Activated naive CD4-positive, alpha-beta T cell treated with anti-CD3 and anti-CD28 coated beads for 36 hours (primary cell): ENCODE results near the gene AADACL4. TPM values are rescaled to one million over a fixed set of nuclear protein-coding genes. Genes with fewer than 3 reads are reported as not detected.
"Not testable (repeated sequence)": the region's sequence is repeated elsewhere in the genome, so short reads cannot be mapped to it uniquely, and the experiment has no call there.

Source experiments
- CTCF ChIA-PET: fragments of 350-600 bp; sonication (Branson Sonifier 250); formaldehyde crosslinking; loops from one replicate; lab custom pipeline; 2021; ENCODE audit warnings: antibody characterized with exemption; lab: Charles Lee
- DNase-seq: peaks from one replicate; pipeline ENCODE4 v3.0.0-alpha.2; 2020
- H3K27ac Mint-ChIP-seq: one replicate; pipeline ENCODE4 v1.8.0; 2021; ENCODE audit warnings: mild to moderate bottlenecking, mixed read lengths
- H3K27me3 Mint-ChIP-seq: one replicate; pipeline ENCODE4 v1.8.0; 2021; ENCODE audit warnings: low read depth, mixed read lengths
- H3K36me3 Mint-ChIP-seq: one replicate; pipeline ENCODE4 v1.8.0; 2021; ENCODE audit warnings: low read depth, mixed read lengths
- H3K4me1 Mint-ChIP-seq: one replicate; pipeline ENCODE4 v1.8.0; 2021; ENCODE audit warnings: low read depth, mixed read lengths
- H3K4me3 Mint-ChIP-seq: one replicate; pipeline ENCODE4 v1.8.0; 2021; ENCODE audit warnings: mild to moderate bottlenecking, moderate library complexity, mixed read lengths
- H3K9me3 Mint-ChIP-seq: one replicate; pipeline ENCODE4 v1.8.0; 2021; ENCODE audit warnings: mixed read lengths
- intact Hi-C: fragments of 100-400 bp; cut with micrococcal nuclease; formaldehyde crosslinking; loops from one replicate; pipeline ENCODE4 v1.15.1; 2023
- total RNA-seq, 2 experiments: library from RNA; stranded (reverse); gene quantifications; one replicate each; pipeline ENCODE4 v1.2.3, GENCODE V29; 2021

Gene AADACL4
- total RNA-seq, 2 experiments from 2014 or later = not detected

DNA sequence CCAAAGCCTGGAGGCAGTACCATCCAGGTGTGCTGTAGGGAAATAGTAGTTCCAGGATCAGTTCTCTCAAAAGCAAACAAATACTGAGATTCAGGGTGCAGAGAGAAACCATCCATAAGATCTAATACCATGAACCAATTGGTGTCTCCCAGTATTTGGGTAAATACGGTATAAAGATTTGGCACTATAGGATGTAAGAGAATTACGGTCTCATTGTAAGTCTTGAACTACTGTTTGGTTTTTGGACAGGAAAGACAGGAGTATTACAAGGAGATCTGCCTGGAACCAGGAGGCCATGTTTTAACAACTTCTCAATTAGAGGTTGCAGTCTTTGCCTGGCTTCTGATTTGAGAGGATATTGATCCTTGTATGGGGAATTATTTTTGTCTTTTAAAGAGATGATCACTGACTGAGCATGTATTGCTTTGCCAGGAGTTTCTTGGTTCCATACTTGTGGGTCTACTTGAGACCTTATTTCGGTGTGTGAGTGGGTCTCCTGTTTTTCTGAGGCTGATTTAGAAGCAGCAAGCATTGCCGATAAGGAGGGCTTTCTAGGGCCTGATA lies 10.2 kb downstream of the AADACL4 start:
- H3K27me3 Mint-ChIP-seq = peaks cover 9% of the 10 kb centered on the region
- CTCF ChIA-PET = interaction anchor here (0.6 kb wide), 1 partner anchor 382 kb away, joined by 4 read pairs; no protein-coding TSS in a partner anchor
- peaks cover 4% of the 10 kb centered on the region for H3K4me1 Mint-ChIP-seq
- no peak for DNase-seq
- H3K9me3 Mint-ChIP-seq = no peaks in the 10 kb centered on the region
- no peaks in the 10 kb centered on the region for H3K36me3 Mint-ChIP-seq
- no peak overlapping the region for H3K27ac Mint-ChIP-seq
- intact Hi-C loops = loop anchor here (10.0 kb wide), 1 partner anchor 529 kb away; no protein-coding TSS in a partner anchor
- no peak overlapping the region for H3K4me3 Mint-ChIP-seq

- no peaks in the 10 kb centered on the region for H3K36me3 Mint-ChIP-seq
- peaks cover 9% of the 10 kb centered on the region for H3K27me3 Mint-ChIP-seq
- CTCF ChIA-PET = no interaction called here
- H3K4me3 Mint-ChIP-seq = no peak overlapping the region
- no peak overlapping the region for H3K27ac Mint-ChIP-seq
- DNase-seq = no peak
- H3K9me3 Mint-ChIP-seq = no peaks in the 10 kb centered on the region
- peaks cover 4% of the 10 kb centered on the region for H3K4me1 Mint-ChIP-seq
- intact Hi-C loops = loop anchor here (10.0 kb wide), 1 partner anchor 530 kb away; no protein-coding TSS in a partner anchor
Measured at GRCh38 chr1:12654657-12655056, 10.8 kb downstream of the AADACL4 start.

DNA sequence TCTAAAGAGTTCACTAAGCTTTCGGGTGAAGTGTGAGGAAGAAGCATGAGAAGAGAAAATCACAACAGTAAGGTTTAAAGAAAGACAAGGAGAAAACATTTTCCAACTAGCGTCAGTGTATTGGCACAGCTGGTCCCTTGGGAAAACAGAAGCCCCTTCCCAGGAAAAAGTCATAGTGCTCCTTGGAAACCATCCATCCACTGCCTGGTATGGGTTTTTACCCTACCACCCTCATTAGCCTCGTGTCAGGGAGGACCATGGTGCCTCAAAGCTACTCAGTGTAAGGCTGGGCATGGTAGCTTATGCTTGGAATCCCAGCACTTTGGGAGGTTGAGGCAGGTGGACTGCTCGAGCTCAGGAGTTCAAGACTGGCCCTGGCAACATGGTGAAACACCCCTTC lies 12.7 kb downstream of the AADACL4 start:
- no peaks in the 10 kb centered on the region for H3K36me3 Mint-ChIP-seq
- no peak overlapping the region for H3K27ac Mint-ChIP-seq
- no peaks in the 10 kb centered on the region for H3K9me3 Mint-ChIP-seq
- intact Hi-C loops = loop anchor here (10.0 kb wide), 1 partner anchor 532 kb away; no protein-coding TSS in a partner anchor
- H3K4me3 Mint-ChIP-seq = no peak overlapping the region
- no peak for DNase-seq
- peaks cover 4% of the 10 kb centered on the region for H3K4me1 Mint-ChIP-seq
- CTCF ChIA-PET = interaction anchor here (1.1 kb wide), 1 partner anchor 26 kb away, joined by 3 read pairs; no protein-coding TSS in a partner anchor
- H3K27me3 Mint-ChIP-seq = peaks cover 7% of the 10 kb centered on the region

GRCh38 chr1:12657060-12657884 lies 13.4 kb downstream of the AADACL4 start:
- Mint-ChIP-seq H3K4me3 (no peak overlapping the region), H3K27ac (no peak overlapping the region), H3K27me3 (peaks cover 3% of the 10 kb centered on the region), H3K4me1 (peaks cover 4% of the 10 kb centered on the region), H3K36me3 (no peaks in the 10 kb centered on the region), H3K9me3 (no peaks in the 10 kb centered on the region)
- no peak for DNase-seq
- CTCF ChIA-PET = interaction anchor here (1.1 to 2.3 kb wide), 5 partner anchors 26 to 423 kb away, joined by 3 to 24 read pairs (median 4); no protein-coding TSS in a partner anchor
- intact Hi-C loops = loop anchor here (10.0 kb wide), 1 partner anchor 532 kb away; no protein-coding TSS in a partner anchor

DNA sequence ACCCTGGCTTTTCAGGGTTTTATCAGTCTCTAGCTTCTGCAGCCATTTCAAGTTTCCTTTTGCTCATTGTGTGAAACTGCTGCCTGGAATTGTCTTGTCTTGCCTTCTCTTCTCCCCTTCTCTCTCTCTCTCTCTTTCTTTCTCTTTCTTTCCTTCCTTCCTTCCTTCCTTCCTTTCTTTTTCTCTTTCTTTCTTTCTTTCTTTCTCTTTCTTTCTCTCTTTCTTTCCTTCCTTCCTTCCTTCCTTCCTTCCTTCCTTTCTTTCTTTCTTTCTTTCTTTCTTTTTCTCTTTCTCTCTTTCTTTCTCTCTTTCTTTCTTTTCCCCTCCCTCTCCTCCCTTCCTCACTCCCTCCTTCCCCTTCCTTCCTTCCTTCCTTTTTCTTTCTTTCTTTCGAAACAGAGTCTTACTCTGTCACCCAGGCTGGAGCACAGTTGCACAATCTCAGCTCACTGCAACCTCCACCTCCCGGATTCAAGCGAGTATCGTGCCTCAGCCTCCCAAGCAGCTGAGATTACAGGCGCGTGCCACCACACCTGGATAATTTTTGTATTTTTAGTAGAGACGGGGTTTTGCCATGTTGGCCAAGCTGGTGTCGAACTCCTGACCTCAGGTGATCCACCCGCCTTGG lies 14.1 kb downstream of the AADACL4 start:
- H3K9me3 Mint-ChIP-seq, H3K27me3 Mint-ChIP-seq, DNase-seq, H3K4me3 Mint-ChIP-seq, H3K36me3 Mint-ChIP-seq, H3K4me1 Mint-ChIP-seq, H3K27ac Mint-ChIP-seq: not testable (repeated sequence)
- intact Hi-C loops = loop anchor here (1.0 to 10.0 kb wide), 3 partner anchors 39 to 533 kb away; partner anchors contain the start of gene DHRS3
- CTCF ChIA-PET = interaction anchor here (0.8 to 3.3 kb wide), 23 partner anchors 8 to 423 kb away, joined by 3 to 29 read pairs (median 6); no protein-coding TSS in a partner anchor

- DNase-seq = peak; percentile 83
- Mint-ChIP-seq H3K27ac (no peak overlapping the region), H3K9me3 (no peaks in the 10 kb centered on the region), H3K4me1 (peaks cover 4% of the 10 kb centered on the region), H3K4me3 (peak overlapping the region; percentile 28), H3K27me3 (peaks cover 2% of the 10 kb centered on the region), H3K36me3 (no peaks in the 10 kb centered on the region)
- intact Hi-C loops = loop anchor here (1.0 to 10.0 kb wide), 5 partner anchors 40 to 534 kb away; partner anchors contain the start of gene DHRS3
- CTCF ChIA-PET = interaction anchor here (0.5 to 3.3 kb wide), 47 partner anchors 9 to 541 kb away, joined by 3 to 29 read pairs (median 4); partner anchors contain the start of gene AADACL4
Measured at GRCh38 chr1:12658531-12659453, 14.9 kb downstream of the AADACL4 start.

DNA sequence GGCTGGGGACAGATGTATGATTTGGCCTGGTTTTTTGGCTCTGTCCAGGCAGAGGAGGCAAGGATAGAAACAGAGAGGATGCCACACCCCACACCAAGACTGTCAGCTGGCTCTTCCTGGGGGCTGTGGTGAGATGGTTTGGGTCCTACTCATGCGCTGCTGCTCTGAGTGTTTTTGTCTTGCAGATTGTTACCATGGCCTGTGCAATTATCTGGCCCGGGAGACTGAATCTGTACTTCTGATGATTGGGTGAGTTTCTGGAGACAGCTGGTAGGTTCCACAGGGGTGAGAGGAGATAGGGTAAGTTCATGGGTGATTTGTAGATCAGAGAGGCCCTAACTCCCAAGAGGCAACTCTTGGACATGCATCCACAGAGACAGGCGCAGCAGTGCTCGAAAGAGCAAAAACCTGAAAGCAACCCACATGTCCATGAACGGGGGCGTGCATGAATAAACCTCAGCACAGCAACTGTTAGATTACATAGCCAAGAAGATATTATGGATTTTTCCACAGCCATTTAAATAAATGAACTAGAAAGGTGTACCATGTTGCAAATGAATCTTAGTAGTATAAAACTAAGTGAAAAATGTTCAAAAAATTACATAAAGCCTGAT lies 17.8 kb downstream of the AADACL4 start:
- Mint-ChIP-seq H3K27ac (no peak overlapping the region), H3K27me3 (peaks cover 2% of the 10 kb centered on the region), H3K4me1 (peaks cover 4% of the 10 kb centered on the region), H3K9me3 (no peaks in the 10 kb centered on the region), H3K36me3 (no peaks in the 10 kb centered on the region), H3K4me3 (no peak overlapping the region)
- intact Hi-C loops = no loop called here
- DNase-seq = no peak
- CTCF ChIA-PET = interaction anchor here (3.3 kb wide), 1 partner anchor 348 kb away, joined by 29 read pairs; no protein-coding TSS in a partner anchor

GRCh38 chr1:12662556-12662955 lies 18.7 kb downstream of the AADACL4 start:
- no peak for DNase-seq
- CTCF ChIA-PET = interaction anchor here (0.7 kb wide), 1 partner anchor 391 kb away, joined by 3 read pairs; no protein-coding TSS in a partner anchor
- H3K4me3 Mint-ChIP-seq = no peak overlapping the region
- no peaks in the 10 kb centered on the region for H3K9me3 Mint-ChIP-seq
- no peak overlapping the region for H3K27ac Mint-ChIP-seq
- intact Hi-C loops = no loop called here
- peaks cover 4% of the 10 kb centered on the region for H3K4me1 Mint-ChIP-seq
- peaks cover 2% of the 10 kb centered on the region for H3K27me3 Mint-ChIP-seq
- no peaks in the 10 kb centered on the region for H3K36me3 Mint-ChIP-seq

DNA sequence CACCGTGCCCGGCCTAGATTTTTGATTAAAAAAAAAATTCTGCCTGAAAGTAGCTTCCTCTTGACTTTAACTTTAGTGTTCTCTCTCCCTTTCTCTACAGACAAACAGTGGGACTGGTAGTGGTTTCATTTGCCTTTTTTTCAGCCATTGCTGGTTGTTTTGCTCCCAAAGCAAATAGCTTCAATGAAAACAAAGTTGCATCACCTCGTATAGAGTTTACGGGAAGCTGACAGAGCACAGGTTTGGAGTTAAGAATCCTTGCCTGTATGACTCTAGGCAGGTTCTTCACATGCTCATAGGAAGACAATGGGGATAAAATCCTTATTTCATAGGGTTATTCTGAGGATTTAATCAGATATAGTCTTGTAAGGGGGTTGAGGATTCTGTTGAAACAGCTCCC lies 21.6 kb downstream of the AADACL4 start:
- Mint-ChIP-seq H3K4me1 (no peaks in the 10 kb centered on the region), H3K27ac (no peak overlapping the region), H3K9me3 (no peaks in the 10 kb centered on the region), H3K4me3 (no peak overlapping the region), H3K36me3 (no peaks in the 10 kb centered on the region), H3K27me3 (no peaks in the 10 kb centered on the region)
- no peak for DNase-seq
- intact Hi-C loops = no loop called here
- CTCF ChIA-PET = interaction anchor here (0.7 kb wide), 1 partner anchor 74 kb away, joined by 4 read pairs; no protein-coding TSS in a partner anchor

- CTCF ChIA-PET = interaction anchor here (0.6 kb wide), 1 partner anchor 410 kb away, joined by 5 read pairs; no protein-coding TSS in a partner anchor
- H3K4me1 Mint-ChIP-seq = no peaks in the 10 kb centered on the region
- intact Hi-C loops = no loop called here
- no peaks in the 10 kb centered on the region for H3K27me3 Mint-ChIP-seq
- no peak overlapping the region for H3K27ac Mint-ChIP-seq
- H3K9me3 Mint-ChIP-seq = no peaks in the 10 kb centered on the region
- no peaks in the 10 kb centered on the region for H3K36me3 Mint-ChIP-seq
- DNase-seq = no peak
- no peak overlapping the region for H3K4me3 Mint-ChIP-seq
Measured at GRCh38 chr1:12666141-12666735, 22.4 kb downstream of the AADACL4 start.
